Measurements from ENCODE around the gene MPHOSPH8.
"Not testable (repeated sequence)": the region's sequence is repeated elsewhere in the genome, so short reads cannot be mapped to it uniquely, and the experiment has no call there.

MPHOSPH8 gene

DNA sequence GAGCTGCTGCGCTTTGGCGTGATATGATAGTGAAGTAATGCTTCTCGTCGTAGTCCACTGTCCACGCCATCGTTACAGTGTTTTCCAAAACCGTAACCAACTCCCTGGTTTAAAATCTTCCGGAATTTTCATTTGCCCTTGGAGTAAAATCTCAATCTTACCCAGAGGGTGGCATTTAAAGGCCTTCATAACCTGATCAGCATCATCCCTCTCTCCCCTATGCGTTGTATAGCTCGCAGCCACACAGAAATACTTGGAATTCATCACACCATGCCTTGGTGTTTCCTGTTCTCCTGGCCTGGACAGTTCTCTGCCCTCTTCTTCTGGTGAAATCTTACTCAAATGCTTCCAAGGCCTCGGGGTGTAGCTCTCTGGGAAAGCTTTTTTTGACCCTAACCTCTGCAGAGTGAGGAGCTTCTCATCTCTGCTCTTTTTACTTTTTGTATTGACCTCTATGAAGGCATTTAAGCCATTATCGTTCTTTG lies 839 bp downstream of the MPHOSPH8 start:
- DNase-seq = no peak

DNA sequence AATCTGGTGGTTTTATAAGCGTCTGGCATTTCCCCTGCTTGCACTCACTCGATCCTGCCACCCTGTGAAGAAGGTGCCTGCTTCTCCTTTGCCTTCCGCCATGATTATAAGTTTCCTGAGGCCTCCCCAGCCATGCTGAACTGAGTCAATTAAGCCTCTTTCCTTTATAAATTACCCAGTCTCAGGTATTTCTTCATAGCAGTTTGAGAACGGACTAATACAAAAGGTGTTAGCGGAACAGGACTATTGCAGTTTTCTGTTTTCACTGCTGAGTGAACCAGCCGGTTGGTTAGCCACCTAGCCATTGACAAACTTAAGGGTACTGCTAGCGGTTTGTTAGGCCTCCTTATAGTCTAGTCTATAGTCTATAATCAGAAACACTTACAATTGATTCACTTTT lies 2.5 kb downstream of the MPHOSPH8 start:
- DNase-seq = not testable (repeated sequence)

- DNase-seq = no peak
Measured at GRCh38 chr13:19643652-19644051, 10.2 kb downstream of the MPHOSPH8 start.

- no peak for DNase-seq
Measured at GRCh38 chr13:19645000-19645399, 11.5 kb downstream of the MPHOSPH8 start.

DNA sequence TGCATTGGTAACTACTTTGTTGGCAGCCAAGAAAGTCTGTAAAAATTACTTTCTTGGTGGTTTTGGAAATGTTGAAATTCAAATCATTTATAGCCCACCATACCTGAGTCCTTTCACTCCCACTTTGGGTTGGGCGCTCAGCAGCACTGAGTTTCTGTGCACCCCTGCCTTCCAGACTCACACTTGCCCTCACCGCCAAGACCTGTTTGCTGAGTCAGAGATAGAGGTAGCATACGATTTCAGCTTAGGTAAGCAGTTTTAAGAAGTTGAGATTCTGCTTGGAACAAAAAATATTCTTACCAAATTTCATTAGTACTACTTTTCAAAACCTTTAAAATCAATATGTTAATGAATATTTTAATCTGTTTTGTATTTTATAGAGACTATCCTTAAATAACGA lies 12.6 kb downstream of the MPHOSPH8 start:
- no peak for DNase-seq

DNA sequence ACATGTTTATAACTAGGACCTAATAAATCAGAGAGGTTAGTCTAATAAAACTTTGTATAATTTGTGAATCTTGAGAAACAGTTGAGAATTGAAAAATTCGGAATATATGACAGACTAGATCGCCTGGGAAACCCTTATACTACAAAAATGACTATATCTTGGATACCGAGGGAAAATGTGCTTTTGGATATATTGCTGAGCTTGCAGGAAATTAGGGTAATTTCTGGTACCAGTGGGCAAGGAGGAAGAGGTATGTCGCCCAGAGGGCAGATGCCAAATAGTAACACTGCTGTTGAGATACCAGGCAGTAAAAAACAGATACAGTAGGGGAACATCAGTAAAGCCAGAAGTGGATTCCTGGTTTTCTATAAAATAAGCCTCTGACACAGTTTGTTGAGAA lies 17.3 kb downstream of the MPHOSPH8 start:
- DNase-seq = no peak

- no peak for DNase-seq
Measured at GRCh38 chr13:19657872-19658591, 24.6 kb downstream of the MPHOSPH8 start.

DNA sequence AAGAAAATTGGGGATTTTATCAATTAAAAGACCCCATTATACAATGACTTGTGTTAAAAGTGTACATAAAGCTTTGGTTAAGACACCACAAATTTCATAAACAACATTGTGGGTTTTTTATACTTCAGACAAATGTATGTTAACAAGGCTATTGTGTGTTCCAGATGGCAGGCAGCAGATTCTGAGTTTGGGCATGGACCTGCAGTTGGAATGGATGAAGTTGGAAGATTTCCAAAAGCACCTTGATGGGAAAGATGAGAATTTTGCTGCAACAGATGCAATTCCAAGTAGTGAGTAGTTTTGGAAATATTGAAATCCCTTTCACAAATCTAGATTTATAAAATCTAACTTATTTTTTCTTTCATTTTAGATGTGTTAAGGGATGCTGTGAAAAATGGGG lies 25.4 kb downstream of the MPHOSPH8 start:
- DNase-seq = no peak

GRCh38 chr13:19661126-19661525 lies 27.7 kb downstream of the MPHOSPH8 start:
- no peak for DNase-seq

DNA sequence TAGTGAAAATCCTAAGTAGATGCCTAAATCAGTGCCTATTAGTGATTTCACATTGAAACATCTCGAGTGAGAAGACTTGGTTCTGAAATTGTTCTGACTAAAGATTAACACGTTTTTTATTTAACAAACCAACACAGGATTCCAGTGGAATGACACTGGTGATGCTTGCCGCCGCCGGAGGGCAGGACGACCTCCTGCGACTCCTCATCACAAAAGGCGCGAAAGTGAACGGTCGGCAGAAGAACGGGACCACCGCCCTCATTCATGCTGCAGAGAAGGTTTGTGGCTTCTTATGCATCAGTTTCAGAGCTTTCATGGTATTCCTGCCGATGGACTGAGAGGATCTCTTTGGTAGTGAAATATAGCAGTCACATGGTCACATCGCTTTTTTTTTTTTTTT lies 28.1 kb downstream of the MPHOSPH8 start:
- no peak for DNase-seq

DNA sequence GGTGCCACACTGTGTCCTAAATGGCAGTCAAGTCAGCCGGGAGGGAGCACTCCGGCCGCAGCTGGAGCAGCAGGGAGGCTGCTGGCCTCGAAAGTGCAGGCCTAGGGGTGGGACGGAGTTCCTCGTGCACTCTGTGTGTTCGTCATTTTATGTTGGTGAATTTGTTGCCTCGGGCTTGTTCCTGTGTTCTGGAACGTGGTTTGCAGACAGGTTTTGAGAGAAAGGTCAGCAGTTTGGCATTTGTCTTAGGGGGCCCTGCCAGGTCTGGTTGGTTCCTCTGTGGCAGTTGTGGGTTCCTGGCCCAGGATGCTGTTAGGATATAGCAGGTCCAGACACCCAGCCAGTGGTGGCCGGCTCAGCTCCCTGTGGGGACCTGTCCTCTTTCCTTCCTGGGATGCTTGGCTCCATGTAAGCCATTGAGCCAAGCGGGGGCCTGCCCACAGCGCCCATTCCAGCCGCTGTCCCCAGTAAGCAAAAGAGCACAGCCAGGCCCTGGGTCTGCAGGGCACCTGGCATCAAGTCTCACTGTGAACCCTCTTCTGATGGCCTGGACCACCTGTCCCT lies 30.0 kb downstream of the MPHOSPH8 start:
- DNase-seq = no peak

DNA sequence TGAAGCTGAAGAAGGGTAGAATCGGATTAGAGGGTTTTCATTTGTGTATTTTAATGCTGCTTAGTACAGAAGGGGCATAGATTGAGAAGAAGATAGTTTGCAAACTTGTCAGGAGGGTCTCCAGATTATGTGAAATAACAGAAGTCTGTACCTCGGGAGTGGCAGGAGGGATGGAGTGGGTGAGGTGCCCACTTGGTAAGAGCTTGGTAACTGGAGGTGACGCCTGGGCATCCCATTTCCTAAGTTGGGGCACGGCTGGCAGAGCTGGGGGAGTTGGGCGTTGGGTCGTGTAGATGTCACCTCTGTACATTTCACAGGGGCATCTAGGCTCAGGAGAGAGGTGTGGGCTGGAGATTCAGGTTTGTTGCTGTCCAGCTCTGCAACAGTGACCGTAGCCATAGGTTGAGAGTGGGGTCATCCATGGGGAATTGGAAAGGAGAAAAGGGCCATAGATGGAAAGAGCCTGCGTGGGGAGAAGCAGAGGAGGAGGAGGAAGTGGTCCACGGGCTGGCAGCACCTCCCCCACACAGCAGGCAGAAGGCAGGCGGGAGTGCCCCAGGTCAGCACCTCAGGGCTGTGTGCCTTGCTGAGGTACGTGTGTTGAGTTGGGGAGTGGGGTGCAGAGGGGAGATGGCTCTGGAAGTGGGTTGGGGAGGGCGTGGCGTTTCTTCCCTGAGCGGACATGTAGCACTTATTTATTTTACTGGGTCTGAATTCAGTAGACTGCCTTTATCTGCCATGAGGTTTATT lies 31.2 kb downstream of the MPHOSPH8 start:
- no peak for DNase-seq

GRCh38 chr13:19665427-19665859 lies 32.0 kb downstream of the MPHOSPH8 start:
- DNase-seq = no peak

DNA sequence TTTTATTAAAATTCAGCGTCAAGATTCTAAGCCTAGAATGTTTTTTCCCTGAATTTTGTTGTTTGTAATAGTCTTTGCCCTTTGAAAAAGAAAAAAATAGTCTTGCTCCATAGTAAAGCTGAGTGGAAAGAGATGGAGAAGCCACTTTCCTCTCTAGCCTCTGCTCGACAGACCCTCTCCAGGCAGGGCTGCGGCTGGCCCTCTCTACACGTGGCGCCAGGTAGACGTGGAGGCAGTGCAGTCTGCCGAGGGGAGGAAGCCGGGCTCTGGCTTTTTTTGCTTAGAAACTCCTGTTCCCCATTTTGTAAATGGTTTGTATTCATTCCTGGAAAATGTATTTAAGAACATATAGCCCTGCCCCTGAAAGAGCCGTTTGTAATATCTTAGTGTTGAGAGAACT lies 35.3 kb downstream of the MPHOSPH8 start:
- no peak for DNase-seq

DNA sequence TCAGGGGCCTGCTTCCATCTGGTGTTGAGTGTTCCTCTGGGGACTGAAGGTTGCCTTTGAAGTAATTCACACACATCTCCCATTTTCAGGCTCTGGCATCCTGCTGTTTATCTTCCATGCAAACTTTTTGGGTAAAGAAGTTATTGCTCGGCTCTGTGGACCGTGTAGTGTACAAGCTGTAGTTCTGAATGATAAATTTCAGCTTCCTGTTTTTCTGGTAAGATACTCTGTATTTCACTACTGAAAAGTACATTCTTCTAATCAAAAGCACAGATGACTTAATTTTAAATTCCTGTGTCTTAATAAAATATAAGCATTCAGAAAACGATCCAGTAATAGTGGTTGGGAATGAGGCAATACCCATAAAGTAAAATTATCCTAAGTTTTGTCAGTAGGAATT lies 36.7 kb downstream of the MPHOSPH8 start:
- DNase-seq = no peak

DNA sequence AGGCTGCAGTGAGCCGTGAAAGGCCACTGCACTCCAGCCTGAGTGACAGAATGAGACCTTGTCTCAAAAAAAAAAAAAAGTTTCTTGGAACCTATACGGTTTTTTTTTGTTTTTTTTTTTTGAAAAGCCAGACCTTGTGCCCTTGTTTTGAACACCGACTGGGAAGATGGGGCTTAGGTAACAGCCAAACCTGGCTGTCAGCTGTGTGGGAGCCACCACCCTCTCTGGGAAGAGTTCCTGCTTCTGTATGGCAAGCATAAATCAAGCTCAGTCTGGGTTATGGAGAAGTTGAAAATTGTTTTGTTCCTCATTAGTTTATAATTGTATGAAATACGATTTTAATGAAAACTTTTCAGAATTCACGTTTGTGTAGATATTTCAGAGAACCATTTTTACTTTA lies 39.5 kb downstream of the MPHOSPH8 start:
- no peak for DNase-seq

- DNase-seq = no peak
Measured at GRCh38 chr13:19673473-19674430, 40.3 kb downstream of the MPHOSPH8 start.

DNA sequence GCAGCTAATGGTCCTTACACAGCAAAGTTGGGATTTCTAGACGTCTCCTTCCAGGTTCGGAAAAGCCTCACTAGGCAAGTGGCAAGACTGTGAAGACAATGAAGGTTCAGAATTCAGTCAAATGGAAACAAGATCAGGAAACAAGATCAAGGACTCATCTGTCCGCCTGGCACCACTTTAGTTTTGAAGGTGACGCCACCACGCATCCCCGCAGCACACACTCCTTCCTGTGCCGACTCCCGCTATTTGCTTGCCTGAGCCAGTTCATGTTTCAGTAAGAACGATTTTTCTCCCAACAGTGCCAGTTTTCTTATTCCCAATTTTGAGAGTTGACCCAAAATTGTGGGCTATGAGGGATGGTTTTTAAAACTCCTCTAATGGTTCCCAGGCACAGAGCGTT lies 41.4 kb downstream of the MPHOSPH8 start:
- no peak for DNase-seq

GRCh38 chr13:19676168-19676567 lies 42.7 kb downstream of the MPHOSPH8 start:
- no peak for DNase-seq

- no peak for DNase-seq
Measured at GRCh38 chr13:19680751-19681150, 47.3 kb downstream of the MPHOSPH8 start.

DNA sequence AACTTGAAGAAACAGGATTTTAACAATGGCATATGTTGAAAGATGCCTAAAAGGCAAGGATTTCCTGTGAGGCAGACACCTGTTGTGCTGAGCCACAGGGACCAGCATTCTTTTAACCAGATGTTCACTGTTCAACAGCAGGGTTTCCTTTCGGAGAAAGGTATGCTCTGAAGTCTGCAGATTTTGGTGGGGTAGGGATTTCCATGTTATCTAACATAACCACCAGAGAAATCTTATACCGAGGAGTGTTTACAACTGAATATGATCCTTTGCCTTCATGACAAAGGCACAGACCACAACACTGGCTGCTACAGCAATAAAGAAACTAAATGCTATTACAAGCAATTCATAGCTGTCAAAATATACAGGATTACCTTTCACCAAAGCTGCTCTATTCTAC lies 48.1 kb downstream of the MPHOSPH8 start:
- DNase-seq = no peak

- no peak for DNase-seq
Measured at GRCh38 chr13:19685034-19685433, 51.6 kb downstream of the MPHOSPH8 start.

DNA sequence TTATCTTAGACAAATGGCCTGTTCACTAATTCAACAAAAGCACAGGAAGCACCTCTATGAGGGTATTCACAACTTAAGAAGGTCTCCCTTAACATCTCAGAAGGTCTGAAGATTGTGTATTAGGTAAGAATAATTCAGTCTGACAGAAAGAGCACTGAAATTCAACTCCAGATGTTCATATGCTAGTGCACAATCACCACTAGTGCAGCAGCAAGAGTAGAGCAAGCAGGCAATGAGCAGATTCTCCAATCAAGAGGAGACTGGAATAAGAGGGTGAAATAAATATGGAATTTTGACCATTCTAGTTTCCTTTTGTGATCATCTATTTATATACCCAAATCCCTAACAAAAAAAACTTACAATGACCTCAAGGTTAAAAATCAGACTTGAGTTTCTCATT lies 52.0 kb downstream of the MPHOSPH8 start:
- no peak for DNase-seq

Data from effector CD8-positive, alpha-beta T cell (primary cell).